Duodenal mucosa (tissue), 2 donors: ENCODE measurements around the gene CSN3.

ENCODE experiments used
- H3K27ac ChIP-seq: one replicate; pipeline ENCODE4 v1.7.0; 2013; ENCODE audit warnings: low read depth, low read length
- H3K27me3 ChIP-seq, 2 donors: one replicate each; pipeline ENCODE4 v1.7.0; 2013; ENCODE audit warnings: low read length in 2 of 2, control low read depth in 1 of 2; ENCODE audit not compliant: insufficient read depth in 2 of 2, control insufficient read depth in 1 of 2
- H3K36me3 ChIP-seq, 2 donors: one replicate each; pipeline ENCODE4 v1.7.0; 2013; ENCODE audit warnings: low read length in 2 of 2, control low read depth in 1 of 2; ENCODE audit not compliant: insufficient read depth in 2 of 2, control insufficient read depth in 1 of 2
- H3K4me1 ChIP-seq, 2 donors: one replicate each; pipeline ENCODE4 v1.7.0; 2013; ENCODE audit warnings: low read length in 2 of 2, control low read depth in 1 of 2; ENCODE audit not compliant: insufficient read depth in 2 of 2, control insufficient read depth in 1 of 2
- H3K4me3 ChIP-seq, 2 donors: one replicate each; pipeline ENCODE4 v1.7.0; 2013; ENCODE audit warnings: low read length in 2 of 2, low read depth in 1 of 2
- H3K9ac ChIP-seq, 2 donors: one replicate each; pipeline ENCODE4 v1.7.0; 2013; ENCODE audit warnings: low read length in 2 of 2, low read depth in 1 of 2
- H3K9me3 ChIP-seq, 2 donors: one replicate each; pipeline ENCODE4 v1.7.0; 2013; ENCODE audit warnings: low read length in 2 of 2, control low read depth in 1 of 2; ENCODE audit not compliant: control insufficient read depth in 1 of 2

The CSN3 gene

DNA sequence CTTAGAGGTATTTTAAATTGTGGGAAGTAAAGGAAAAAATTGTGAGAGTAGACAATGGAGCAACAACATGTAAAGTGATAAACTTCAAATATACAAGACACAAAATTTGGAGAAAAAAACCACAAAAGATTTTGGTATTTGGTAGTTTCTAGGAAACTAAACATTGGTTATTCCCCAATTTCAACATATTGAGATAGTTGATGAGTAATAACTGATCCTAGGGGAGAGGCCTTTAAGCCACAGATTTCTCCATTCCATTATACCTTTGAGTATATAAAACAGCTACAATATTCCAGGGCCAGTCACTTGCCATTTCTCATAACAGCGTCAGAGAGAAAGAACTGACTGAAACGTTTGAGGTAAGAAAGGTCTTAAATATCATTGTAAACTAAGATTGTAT is 16.6 kb upstream of the CSN3 start, which contains the start of gene FDCSP:
TSS of gene FDCSP (plus strand) at position 301 of the 400 bp plus-strand sequence. CDS start 5,071 bp downstream, outside the sequence.
- Histone ChIP-seq H3K27ac (no peak within 1 kb of the TSS), H3K9ac (no peak within 1 kb of the TSS), H3K27me3 (no peaks in the 10 kb centered on the region), H3K4me3 (no peak within 1 kb of the TSS), H3K9me3 (no peaks in the 10 kb centered on the region), H3K4me1 (no peaks in the 10 kb centered on the region), H3K36me3 (no peaks in the 10 kb centered on the region)

DNA sequence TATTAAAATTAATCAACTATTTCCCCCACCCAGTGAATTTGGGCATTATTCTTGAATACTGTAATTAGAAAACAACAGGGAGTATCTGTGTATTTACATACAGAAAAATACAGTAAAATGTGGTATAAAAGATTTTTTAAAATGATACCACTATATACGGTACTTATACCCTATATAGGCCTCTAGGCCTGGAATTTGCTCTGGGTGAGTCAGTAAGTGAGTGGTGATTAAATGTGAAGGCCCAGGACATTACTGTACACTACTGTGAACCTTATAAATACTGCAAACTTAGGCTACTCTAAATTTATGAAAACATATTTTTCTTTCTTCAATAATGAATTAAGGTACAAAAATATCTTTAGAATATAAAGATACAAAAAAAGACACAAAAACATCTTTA is 6.3 kb upstream of the CSN3 start:
- H3K9ac ChIP-seq: no peak overlapping the region
- H3K36me3 ChIP-seq: no peaks in the 10 kb centered on the region
- H3K27ac ChIP-seq: no peak overlapping the region
- H3K4me3 ChIP-seq: no peak overlapping the region
- no peaks in the 10 kb centered on the region for H3K4me1 ChIP-seq
- no peaks in the 10 kb centered on the region for H3K9me3 ChIP-seq
- H3K27me3 ChIP-seq: no peaks in the 10 kb centered on the region

DNA sequence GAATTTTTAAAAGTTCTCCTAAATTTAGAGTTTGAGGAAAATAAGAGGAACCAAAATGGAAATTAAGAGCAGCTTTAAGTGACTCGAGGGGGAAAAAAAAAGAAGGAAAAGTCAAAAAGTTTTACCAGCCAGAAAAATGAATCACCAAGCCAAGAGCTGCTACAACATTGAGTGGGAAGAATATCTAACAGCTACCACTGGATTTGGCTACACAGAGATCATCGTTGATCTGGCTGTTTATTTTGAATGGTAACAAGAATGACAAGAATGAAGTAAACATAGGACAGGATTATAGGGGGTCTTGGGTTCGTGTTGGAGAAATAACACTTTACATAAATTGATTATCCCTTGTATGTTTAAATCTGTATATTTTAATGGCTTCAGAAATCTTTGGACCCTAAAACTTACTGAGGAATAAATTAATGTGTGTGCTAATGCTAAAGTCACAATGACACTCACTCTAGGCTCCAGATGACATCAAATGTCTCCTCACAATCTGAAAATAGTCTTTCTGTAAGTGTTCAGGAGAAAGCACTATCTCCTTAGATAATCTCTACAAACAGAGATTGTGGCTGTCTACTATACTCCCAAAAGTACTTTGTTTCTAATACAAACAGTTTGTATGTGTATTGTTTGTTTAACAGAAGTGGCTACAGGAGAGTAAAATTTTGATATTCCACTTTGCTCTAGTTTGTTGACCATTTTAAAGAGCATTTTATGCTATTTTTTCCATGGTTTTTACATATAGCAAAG is 3.1 kb upstream of the CSN3 start:
- Histone ChIP-seq H3K27ac (no peak overlapping the region), H3K9ac (no peak overlapping the region), H3K36me3 (no peaks in the 10 kb centered on the region), H3K4me3 (no peak overlapping the region), H3K4me1 (no peaks in the 10 kb centered on the region), H3K9me3 (no peaks in the 10 kb centered on the region), H3K27me3 (no peaks in the 10 kb centered on the region)

DNA sequence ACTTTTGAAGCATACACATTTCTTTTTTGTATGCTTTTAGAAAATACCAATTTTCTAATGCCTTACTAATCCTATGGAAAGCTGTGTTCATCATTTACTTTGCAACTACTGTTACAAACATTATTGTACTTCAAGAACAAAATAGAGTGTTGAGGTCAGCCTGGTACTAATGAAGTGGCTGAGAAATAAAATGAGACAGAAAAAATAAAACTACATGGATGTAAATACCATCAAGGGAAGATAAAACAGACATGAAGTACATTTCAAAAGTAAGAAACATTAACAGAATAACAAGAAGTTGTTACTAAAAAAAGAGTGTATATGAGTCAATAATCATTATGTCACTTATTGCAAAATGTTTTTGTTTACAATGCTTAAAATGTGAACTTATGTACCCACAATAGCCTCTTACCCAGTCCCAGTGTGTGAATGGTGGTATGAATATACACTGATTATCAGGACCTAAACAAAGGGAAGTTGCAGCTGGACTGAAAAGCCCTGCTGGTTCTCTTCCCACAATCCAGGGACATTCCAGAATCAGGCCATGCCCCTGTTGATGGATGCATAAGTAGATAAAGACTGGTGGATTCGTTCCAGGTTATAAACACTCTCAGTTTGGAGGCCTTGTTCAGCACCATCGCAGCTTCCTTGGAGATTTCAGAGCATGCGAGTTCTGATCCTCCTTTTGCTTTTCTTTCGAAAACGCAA is 2.4 kb upstream of the CSN3 start:
- H3K9ac ChIP-seq: no peak overlapping the region
- no peak overlapping the region for H3K27ac ChIP-seq
- no peaks in the 10 kb centered on the region for H3K9me3 ChIP-seq
- no peaks in the 10 kb centered on the region for H3K27me3 ChIP-seq
- H3K36me3 ChIP-seq: no peaks in the 10 kb centered on the region
- no peak overlapping the region for H3K4me3 ChIP-seq
- no peaks in the 10 kb centered on the region for H3K4me1 ChIP-seq

DNA sequence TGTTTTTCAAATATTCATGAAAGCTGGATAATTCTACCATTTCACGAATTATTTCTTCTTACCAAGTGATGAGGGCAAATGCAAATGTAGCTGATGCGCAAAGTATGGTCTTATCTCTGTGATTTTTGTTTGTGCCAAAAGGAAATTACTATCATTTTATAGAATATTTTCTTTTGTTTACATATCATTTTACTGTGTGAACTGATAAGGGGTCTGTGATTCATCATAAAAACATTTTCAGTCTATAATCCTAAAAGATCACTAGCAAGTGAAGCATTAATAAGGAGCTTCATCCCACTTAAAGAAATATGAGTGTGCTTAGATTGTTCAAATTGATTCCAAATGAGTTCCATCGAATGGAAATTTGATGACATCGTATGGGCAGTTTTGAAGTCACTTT is 694 bp downstream of the CSN3 start:
- no peaks in the 10 kb centered on the region for H3K9me3 ChIP-seq
- no peaks in the 10 kb centered on the region for H3K36me3 ChIP-seq
- H3K4me3 ChIP-seq: no peak overlapping the region
- H3K27ac ChIP-seq: no peak overlapping the region
- no peaks in the 10 kb centered on the region for H3K27me3 ChIP-seq
- no peak overlapping the region for H3K9ac ChIP-seq
- no peaks in the 10 kb centered on the region for H3K4me1 ChIP-seq

DNA sequence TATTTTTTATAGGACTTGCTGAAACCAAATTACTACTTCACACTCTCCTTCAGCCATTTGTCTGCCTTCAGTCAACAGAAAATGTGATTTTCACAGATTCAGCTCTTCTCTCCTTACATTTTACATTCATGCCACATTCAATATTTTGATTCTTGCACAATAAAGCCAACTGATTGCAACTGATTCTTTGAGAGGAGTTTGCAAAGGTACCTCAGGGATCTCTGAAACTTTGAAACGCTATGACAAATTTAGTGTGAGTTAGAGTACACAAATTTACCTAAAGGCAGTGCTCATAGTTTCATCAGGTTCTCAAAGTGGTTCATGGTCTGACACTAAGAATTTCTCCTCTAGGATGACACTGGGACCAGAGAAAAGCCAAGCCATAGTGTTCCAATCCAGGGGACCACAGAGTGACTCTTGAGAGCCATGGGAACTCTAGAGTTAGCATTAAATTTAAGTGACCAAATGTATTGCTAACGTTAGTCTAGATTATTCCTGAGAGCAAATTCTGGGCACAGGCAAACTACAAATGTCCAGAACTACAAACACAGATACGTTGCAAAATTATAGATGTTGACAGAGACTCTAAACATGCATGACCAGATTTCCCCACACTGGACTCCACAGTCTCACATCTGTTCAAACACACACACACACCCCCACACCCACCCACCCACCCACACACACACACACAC is 9.0 kb downstream of the CSN3 start:
- Histone ChIP-seq H3K9ac (no peak overlapping the region), H3K4me3 (no peak overlapping the region), H3K27ac (no peak overlapping the region), H3K4me1 (no peaks in the 10 kb centered on the region), H3K27me3 (no peaks in the 10 kb centered on the region), H3K36me3 (no peaks in the 10 kb centered on the region), H3K9me3 (no peaks in the 10 kb centered on the region)

DNA sequence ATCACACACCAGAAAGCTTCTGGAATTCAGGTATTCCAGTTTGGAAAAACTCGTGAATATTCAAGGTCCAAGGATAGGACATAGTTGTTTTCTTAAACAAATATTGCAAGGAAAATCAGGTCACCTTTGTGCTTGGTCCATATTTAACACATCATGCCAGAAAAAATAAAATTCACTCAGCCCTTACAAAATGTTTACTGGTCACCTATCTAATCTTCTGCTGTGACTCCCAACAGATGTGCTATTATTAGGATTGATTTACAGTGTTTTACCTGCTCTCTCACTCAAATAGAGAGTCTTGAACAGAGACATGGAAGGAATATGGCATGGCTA is 9.5 kb downstream of the CSN3 start:
- no peak overlapping the region for H3K4me3 ChIP-seq
- H3K9me3 ChIP-seq: no peaks in the 10 kb centered on the region
- H3K36me3 ChIP-seq: no peaks in the 10 kb centered on the region
- H3K9ac ChIP-seq: no peak overlapping the region
- no peak overlapping the region for H3K27ac ChIP-seq
- no peaks in the 10 kb centered on the region for H3K27me3 ChIP-seq
- no peaks in the 10 kb centered on the region for H3K4me1 ChIP-seq

DNA sequence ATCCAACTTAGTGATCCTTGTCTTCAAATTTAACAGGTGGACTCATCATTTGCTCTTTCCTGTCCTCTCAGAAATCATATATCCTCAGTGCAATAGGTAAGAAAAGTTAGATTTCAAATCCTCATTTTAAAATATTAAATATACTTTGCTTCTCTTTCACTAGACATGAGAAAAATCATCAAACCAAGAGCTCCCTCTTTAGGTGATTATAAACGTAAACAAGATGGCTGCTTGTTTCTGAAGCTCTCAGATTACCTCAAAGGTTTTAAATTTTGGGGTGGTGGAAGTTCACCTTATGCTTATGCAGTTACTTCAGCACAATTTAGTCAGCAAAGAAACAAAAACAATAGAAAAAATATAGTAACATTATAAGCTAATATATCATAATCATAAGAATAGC is 27.3 kb downstream of the CSN3 start:
- Histone ChIP-seq H3K27me3 (no peaks in the 10 kb centered on the region), H3K27ac (no peak overlapping the region), H3K4me1 (no peaks in the 10 kb centered on the region), H3K9me3 (no peaks in the 10 kb centered on the region), H3K36me3 (no peaks in the 10 kb centered on the region), H3K9ac (no peak overlapping the region), H3K4me3 (no peak overlapping the region)

DNA sequence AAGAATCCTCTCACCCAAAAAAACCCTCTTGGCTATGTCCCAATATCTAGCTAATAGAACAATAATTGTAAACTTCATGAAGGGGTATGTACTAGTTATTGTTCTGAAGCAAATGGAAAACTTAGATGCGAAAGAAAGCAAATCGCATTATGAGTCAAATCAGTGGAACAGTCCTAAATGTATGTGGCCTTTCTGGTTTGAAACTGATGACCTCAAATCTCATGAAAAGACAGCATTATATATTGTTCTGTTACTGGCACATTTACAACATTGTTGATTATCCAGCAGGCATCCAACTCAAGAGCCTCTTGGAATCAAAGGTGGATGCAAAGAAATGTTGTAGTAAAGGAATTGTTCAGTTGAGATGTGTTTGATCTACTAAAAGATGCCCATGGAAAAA is 34.7 kb downstream of the CSN3 start:
- Histone ChIP-seq H3K9me3 (no peaks in the 10 kb centered on the region), H3K36me3 (no peaks in the 10 kb centered on the region), H3K27ac (no peak overlapping the region), H3K27me3 (no peaks in the 10 kb centered on the region), H3K4me3 (no peak overlapping the region), H3K9ac (no peak overlapping the region), H3K4me1 (no peaks in the 10 kb centered on the region)

DNA sequence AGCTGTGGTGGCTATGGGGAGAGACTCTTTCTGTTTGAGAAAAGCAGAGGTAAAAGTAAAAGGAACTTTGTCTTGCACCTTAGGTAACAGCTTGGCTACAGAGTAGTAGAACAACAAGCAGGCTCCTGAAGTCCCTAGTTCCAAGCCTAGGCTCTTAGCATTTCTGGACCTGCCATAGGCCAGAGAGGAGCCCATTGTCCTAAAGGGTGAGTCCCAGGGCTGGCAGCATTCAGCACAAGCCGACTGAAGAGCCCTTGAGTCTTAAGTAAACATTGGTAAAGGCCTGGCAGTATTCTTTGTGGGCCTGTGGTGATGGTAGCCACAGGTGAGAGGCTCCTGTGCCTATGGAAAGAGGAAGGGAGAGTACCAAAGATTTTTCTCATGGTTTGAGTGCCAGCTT is 38.2 kb downstream of the CSN3 start:
- H3K27me3 ChIP-seq: no peaks in the 10 kb centered on the region
- no peak overlapping the region for H3K4me3 ChIP-seq
- no peaks in the 10 kb centered on the region for H3K9me3 ChIP-seq
- no peak overlapping the region for H3K27ac ChIP-seq
- no peak overlapping the region for H3K9ac ChIP-seq
- H3K36me3 ChIP-seq: no peaks in the 10 kb centered on the region
- no peaks in the 10 kb centered on the region for H3K4me1 ChIP-seq
